Measurements from ENCODE around the gene NOTO.

GRCh38 chr2:73174941-73175662 lies 27.3 kb upstream of the NOTO start:
- TF ChIP-seq, protein P1, sequence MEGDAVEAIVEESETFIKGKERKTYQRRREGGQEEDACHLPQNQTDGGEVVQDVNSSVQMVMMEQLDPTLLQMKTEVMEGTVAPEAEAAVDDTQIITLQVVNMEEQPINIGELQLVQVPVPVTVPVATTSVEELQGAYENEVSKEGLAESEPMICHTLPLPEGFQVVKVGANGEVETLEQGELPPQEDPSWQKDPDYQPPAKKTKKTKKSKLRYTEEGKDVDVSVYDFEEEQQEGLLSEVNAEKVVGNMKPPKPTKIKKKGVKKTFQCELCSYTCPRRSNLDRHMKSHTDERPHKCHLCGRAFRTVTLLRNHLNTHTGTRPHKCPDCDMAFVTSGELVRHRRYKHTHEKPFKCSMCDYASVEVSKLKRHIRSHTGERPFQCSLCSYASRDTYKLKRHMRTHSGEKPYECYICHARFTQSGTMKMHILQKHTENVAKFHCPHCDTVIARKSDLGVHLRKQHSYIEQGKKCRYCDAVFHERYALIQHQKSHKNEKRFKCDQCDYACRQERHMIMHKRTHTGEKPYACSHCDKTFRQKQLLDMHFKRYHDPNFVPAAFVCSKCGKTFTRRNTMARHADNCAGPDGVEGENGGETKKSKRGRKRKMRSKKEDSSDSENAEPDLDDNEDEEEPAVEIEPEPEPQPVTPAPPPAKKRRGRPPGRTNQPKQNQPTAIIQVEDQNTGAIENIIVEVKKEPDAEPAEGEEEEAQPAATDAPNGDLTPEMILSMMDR (IDR thresholded peaks at IDR 0.05): no peak
- TF ChIP-seq POLR2A (IDR thresholded peaks at IDR 0.05): no peak
